ENCODE measurements around the gene PPM1J. TPM values are rescaled to one million over a fixed set of nuclear protein-coding genes. Genes with fewer than 3 reads are reported as not detected.

Gene PPM1J
- total RNA-seq, 4 donors from 2014 or later, result 1.7 to 4.8 (median 3.0) TPM

DNA sequence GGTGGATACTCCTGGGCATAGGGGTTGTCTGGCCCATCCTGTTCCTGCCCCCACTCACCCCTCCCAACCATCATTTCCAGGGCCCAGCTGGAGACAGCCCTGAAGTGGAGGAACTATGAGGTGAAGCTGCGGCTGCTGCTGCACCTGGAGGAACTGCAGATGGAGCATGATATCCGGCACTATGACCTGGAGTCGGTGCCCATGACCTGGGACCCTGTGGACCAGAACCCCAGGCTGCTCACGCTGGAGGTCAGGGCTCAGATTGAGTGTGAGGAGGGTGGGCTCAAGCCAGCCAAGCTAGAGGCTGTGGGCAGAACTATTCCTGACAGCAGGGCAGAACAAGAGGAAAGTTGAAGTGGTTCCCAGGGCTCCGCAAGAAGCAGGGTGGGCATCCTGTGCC, 22.5 kb downstream of the PPM1J start:
- Histone ChIP-seq H3K27me3 (no peaks in the 10 kb centered on the region), H3K4me1 (no peaks in the 10 kb centered on the region), H3K36me3 (peaks cover 40 to 53% of the 10 kb centered on the region in 2 donors), H3K9me3 (no peaks in the 10 kb centered on the region), H3K4me3 (replicated peaks in 1 of 3) (no peak overlapping the region), H3K27ac (no peak overlapping the region)
- 95 to 100% methylated on average over 5 of the region's 5 CpGs for WGBS, 2 donors
- no peak for DNase-seq
- TF ChIP-seq, protein P1, sequence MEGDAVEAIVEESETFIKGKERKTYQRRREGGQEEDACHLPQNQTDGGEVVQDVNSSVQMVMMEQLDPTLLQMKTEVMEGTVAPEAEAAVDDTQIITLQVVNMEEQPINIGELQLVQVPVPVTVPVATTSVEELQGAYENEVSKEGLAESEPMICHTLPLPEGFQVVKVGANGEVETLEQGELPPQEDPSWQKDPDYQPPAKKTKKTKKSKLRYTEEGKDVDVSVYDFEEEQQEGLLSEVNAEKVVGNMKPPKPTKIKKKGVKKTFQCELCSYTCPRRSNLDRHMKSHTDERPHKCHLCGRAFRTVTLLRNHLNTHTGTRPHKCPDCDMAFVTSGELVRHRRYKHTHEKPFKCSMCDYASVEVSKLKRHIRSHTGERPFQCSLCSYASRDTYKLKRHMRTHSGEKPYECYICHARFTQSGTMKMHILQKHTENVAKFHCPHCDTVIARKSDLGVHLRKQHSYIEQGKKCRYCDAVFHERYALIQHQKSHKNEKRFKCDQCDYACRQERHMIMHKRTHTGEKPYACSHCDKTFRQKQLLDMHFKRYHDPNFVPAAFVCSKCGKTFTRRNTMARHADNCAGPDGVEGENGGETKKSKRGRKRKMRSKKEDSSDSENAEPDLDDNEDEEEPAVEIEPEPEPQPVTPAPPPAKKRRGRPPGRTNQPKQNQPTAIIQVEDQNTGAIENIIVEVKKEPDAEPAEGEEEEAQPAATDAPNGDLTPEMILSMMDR (IDR thresholded peaks at IDR 0.05), result no peak
- TF ChIP-seq POLR2A (IDR thresholded peaks at IDR 0.05), result no peak
- intact Hi-C loops (cut with DNase I), result no loop called here

DNA sequence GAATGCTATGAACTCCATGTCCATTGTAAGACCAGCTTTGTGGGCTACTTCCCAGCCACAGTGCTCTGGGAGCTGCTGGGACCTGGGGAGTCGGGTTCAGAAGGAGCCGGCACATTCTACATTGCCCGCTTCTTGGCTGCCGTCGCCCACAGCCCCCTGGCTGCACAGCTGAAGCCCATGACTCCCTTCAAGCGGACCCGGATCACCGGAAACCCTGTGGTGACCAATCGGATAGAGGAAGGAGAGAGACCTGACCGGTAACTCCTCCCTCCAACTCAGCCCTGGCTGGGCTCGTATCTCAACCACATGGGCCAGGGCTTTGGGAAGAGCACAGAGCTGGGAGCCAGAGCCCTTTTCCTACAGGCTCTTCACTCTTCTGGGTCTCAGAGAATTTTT, 25.3 kb downstream of the PPM1J start:
- H3K36me3 ChIP-seq, result peaks cover 29 to 51% of the 10 kb centered on the region in 2 donors
- WGBS, 2 donors, result 89 to 94% methylated on average over 8 to 11 of the region's 11 CpGs
- no peak overlapping the region for H3K27ac ChIP-seq
- no peaks in the 10 kb centered on the region for H3K9me3 ChIP-seq
- no peaks in the 10 kb centered on the region for H3K4me1 ChIP-seq
- intact Hi-C loops (cut with DNase I), result no loop called here
- no peak overlapping the region for H3K4me3 ChIP-seq (replicated peaks in 1 of 3)
- TF ChIP-seq, protein P1 (IDR thresholded peaks at IDR 0.05), result no peak
- no peak for TF ChIP-seq POLR2A (IDR thresholded peaks at IDR 0.05)
- no peaks in the 10 kb centered on the region for H3K27me3 ChIP-seq
- DNase-seq, result no peak

DNA sequence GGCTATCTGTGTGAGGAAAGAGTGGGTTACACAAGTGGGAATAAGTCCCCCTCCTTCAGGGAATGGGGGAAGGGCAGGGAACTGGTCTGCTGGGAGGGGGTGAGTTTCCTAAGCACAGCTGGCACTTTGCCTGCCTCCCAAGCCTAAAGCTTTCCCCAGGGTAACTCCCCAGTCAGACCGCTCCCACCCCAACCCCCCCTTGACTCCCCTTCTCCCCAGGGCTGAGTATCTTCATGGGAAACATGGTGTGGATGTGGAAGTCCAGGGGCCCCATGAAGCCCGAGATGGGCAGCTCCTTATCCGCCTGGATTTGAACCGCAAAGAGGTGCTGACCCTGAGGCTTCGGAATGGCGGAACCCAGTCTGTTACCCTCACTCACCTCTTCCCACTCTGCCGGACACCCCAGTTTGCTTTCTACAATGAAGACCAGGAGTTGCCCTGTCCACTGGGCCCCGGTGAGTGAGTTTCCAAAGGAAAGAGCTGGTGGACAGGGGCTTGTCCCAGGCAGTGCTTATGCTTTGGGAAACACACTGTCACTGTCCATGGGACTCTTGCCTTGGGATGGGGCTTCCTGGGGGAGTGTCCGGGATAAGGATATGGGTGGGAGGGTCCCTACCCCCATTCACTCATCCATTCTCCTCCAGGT, 25.8 kb downstream of the PPM1J start:
- TF ChIP-seq, protein P1 (IDR thresholded peaks at IDR 0.05), result no peak
- TF ChIP-seq POLR2A (IDR thresholded peaks at IDR 0.05), result no peak
- peaks cover 24 to 46% of the 10 kb centered on the region in 2 donors for H3K36me3 ChIP-seq
- H3K4me3 ChIP-seq (replicated peaks in 1 of 3), result no peak overlapping the region
- H3K4me1 ChIP-seq, result no peaks in the 10 kb centered on the region
- 92 to 96% methylated on average over 6 to 9 of the region's 9 CpGs for WGBS, 2 donors
- H3K9me3 ChIP-seq, result no peaks in the 10 kb centered on the region
- DNase-seq, result no peak
- no peak overlapping the region for H3K27ac ChIP-seq
- intact Hi-C loops (cut with DNase I), result no loop called here
- no peaks in the 10 kb centered on the region for H3K27me3 ChIP-seq

DNA sequence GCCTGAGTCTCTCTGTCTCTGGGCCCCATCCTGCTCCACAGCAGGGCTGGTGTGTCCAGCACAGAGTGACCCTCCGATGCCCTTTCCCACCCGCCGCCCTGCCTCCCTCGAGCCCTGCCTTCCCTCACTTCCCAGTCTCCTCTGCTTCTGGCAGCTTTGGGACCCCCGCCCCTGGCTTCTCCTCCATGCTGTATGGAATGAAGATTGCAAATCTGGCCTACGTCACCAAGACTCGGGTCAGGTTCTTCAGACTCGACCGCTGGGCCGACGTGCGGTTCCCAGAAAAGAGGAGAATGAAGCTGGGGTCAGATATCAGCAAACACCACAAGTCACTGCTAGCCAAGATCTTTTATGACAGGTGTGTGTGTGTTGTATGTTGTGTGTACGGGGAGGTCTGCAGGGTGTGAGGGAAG, 26.3 kb downstream of the PPM1J start:
- TF ChIP-seq, protein P1 (IDR thresholded peaks at IDR 0.05), result no peak
- no peak for TF ChIP-seq POLR2A (IDR thresholded peaks at IDR 0.05)
- Histone ChIP-seq H3K27ac (no peak overlapping the region), H3K27me3 (no peaks in the 10 kb centered on the region), H3K4me1 (no peaks in the 10 kb centered on the region), H3K36me3 (peaks cover 18 to 41% of the 10 kb centered on the region in 2 donors), H3K4me3 (replicated peaks in 1 of 3) (no peak overlapping the region), H3K9me3 (no peaks in the 10 kb centered on the region)
- WGBS, 2 donors, result 79 to 83% methylated on average over 13 of the region's 13 CpGs
- intact Hi-C loops (cut with DNase I), result no loop called here
- DNase-seq, result no peak

DNA sequence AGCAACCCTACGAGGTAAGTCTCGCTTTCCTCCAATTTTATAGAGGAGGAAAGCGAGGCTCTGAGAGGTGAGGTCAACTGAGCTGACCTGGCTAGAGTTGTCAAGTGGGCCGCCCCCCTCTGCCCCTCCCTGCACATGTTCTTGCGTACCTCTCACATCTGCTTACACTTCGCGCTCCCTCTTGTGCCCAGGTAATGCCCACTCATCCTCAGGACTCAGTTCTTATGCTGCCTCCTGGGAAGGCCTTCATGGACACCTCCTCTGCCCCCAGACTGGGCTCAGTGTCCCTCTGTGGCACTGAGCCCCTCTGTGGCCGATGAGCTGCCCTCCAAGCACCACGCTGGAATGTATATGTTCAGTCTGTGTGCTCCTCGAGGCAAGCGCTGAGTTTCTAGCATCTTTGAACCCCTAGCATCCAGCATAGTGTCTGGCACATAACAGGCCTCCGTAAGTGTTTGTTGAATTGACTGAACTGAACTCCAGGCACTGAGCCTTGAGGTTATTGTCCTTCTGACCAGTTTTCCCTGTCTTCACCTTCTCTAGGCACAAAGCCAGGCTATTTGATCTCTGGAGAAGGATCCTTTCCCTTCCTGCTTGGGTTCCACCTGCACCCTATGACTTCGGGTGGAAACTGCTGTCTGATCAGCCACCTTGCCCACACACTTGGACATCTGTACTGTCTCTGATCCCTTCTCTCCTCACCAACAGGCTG, 27.2 kb downstream of the PPM1J start:
- H3K9me3 ChIP-seq, result no peaks in the 10 kb centered on the region
- H3K36me3 ChIP-seq, result peaks cover 15 to 32% of the 10 kb centered on the region in 2 donors
- intact Hi-C loops (cut with DNase I), result no loop called here
- no peaks in the 10 kb centered on the region for H3K27me3 ChIP-seq
- no peak overlapping the region for H3K4me3 ChIP-seq (replicated peaks in 1 of 3)
- DNase-seq, result no peak
- H3K4me1 ChIP-seq, result no peaks in the 10 kb centered on the region
- TF ChIP-seq POLR2A (IDR thresholded peaks at IDR 0.05), result no peak
- TF ChIP-seq, protein P1 (IDR thresholded peaks at IDR 0.05), result no peak
- 86 to 88% methylated on average over 13 of the region's 13 CpGs for WGBS, 2 donors
- H3K27ac ChIP-seq, result no peak overlapping the region

Data from thyroid gland (tissue), 4 donors.